ENCODE results near the gene FEM1B.

- no peak for TF ChIP-seq CTCF (conservative IDR thresholded peaks at IDR 0.05; ENCODE audit: low read depth, low read length)
- TF ChIP-seq EZH2 (IDR thresholded peaks at IDR 0.05; ENCODE audit: borderline replicate concordance, low read depth, low read length, poor library complexity, severe bottlenecking) = no peak
Measured at GRCh38 chr15:68335251-68335650, 57.7 kb downstream of the FEM1B start.

Data from A673 (cell line).